Right atrium auricular region (tissue), 2 donors: ENCODE data around the gene MAPK4. TPM values are rescaled to one million over a fixed set of nuclear protein-coding genes. Genes with fewer than 3 reads are reported as not detected.
A peak's percentile ranks its signal among the peaks of the same experiment; 100 is the strongest.

ENCODE experiments used
- DNase-seq: peaks from one replicate; pipeline ENCODE4 v3.0.0-alpha.2; 2019; ENCODE audit warnings: low spot score
- H3K27ac ChIP-seq, 2 donors: fragments of 200-600 bp; sonication (generic); 1 replicate in 1 of 2; 2 replicates in 1 of 2; pipeline ENCODE4 v1.5.1; 2016 to 2019
- H3K27me3 ChIP-seq, 2 donors: fragments of 200-600 bp; sonication (generic); one replicate each; pipeline versions ENCODE4 v1.5.1 to v1.6.0; 2017 to 2019
- H3K36me3 ChIP-seq: fragments of 200-600 bp; sonication (generic); one replicate; pipeline ENCODE4 v1.5.1; 2016
- H3K4me1 ChIP-seq, 2 donors: fragments of 200-600 bp; sonication (generic); one replicate each; pipeline versions ENCODE4 v1.5.1 to v1.6.0; 2017 to 2019
- H3K4me3 ChIP-seq, 2 donors: fragments of 200-600 bp; sonication (generic); 1 replicate in 1 of 2; 2 replicates in 1 of 2; pipeline ENCODE4 v1.5.1; 2017 to 2019; ENCODE audit warnings: mild to moderate bottlenecking in 1 of 2, moderate library complexity in 1 of 2
- H3K9me3 ChIP-seq, 2 donors: fragments of 200-600 bp; sonication (generic); one replicate each; pipeline ENCODE4 v1.5.1; 2019
- CTCF ChIP-seq, 2 donors: fragments of 200-600 bp; sonication (generic); IDR thresholded peaks; one replicate each; pipeline ENCODE4 v1.5.1; 2019; ENCODE audit warnings: antibody characterized with exemption in 2 of 2
- total RNA-seq, 2 donors: library from RNA; depleted of rRNA; stranded (reverse); fragments of >200 nt; gene quantifications; one replicate each; pipeline ENCODE4 v1.1.0, GENCODE V29; 2016

Gene MAPK4
- total RNA-seq, 2 donors from 2014 or later, result 17.9 to 101 TPM

GRCh38 chr18:50644146-50644545 lies 84.3 kb downstream of the MAPK4 start:
- H3K36me3 ChIP-seq, result no peaks in the 10 kb centered on the region
- no peaks in the 10 kb centered on the region for H3K27me3 ChIP-seq
- H3K4me3 ChIP-seq, result no peak overlapping the region
- no peak for TF ChIP-seq CTCF (IDR thresholded peaks at IDR 0.05)
- H3K27ac ChIP-seq, result no peak overlapping the region
- peaks cover 0 to under 1% of the 10 kb centered on the region in 2 donors for H3K4me1 ChIP-seq
- H3K9me3 ChIP-seq, result no peaks in the 10 kb centered on the region
- DNase-seq, result no peak

DNA sequence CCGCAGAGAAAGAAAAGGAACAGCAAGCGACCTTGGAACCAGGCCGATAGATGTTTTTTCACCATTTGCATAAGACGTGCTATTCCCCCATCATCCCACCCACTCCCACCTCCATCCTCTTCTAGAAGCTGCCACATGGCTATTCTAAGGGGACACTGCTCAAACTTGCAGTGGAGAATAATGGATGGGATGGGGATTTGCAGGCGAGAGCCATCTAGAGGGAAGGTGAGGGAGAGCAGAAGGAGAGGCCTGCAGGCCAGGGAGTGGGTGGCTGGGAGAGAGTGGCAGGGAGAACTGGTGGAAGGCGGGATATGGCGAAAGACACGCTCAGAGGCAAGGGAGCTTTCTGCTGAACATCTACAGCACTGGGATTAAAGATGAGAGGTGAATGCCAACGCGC lies 84.9 kb downstream of the MAPK4 start:
- peak in 1 of 2 donors; percentile 49 for TF ChIP-seq CTCF (IDR thresholded peaks at IDR 0.05)
- no peaks in the 10 kb centered on the region for H3K9me3 ChIP-seq
- H3K27me3 ChIP-seq, result no peaks in the 10 kb centered on the region

DNA sequence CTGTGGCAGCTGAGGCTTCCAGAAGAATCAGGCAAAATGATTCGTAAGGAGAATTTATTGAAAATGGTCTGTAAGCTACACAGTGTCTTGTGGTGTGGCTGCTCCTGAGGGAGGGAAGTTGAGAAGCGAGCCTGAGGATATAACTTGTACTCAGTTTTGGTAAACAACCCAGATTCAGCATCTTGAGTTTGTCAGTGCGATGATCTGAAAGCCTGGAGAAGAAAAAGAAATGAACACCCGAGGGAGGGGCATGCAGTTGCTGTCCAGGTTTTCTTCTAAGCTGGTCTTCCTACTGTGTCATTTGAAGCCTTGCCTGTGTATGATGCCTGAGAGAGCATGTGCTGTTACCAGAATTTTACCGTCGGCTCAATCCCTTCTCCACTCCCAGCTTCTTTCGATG lies 87.3 kb downstream of the MAPK4 start:
- H3K4me3 ChIP-seq, result no peak overlapping the region
- no peaks in the 10 kb centered on the region for H3K27me3 ChIP-seq
- no peak for DNase-seq
- no peaks in the 10 kb centered on the region for H3K36me3 ChIP-seq
- TF ChIP-seq CTCF (IDR thresholded peaks at IDR 0.05), result no peak
- peaks cover 0 to 26% of the 10 kb centered on the region in 2 donors for H3K4me1 ChIP-seq
- H3K9me3 ChIP-seq, result no peaks in the 10 kb centered on the region
- H3K27ac ChIP-seq, result no peak overlapping the region

More for the DNA sequence above, 84.9 kb downstream of the MAPK4 start:
- no peak for DNase-seq
- no peaks in the 10 kb centered on the region for H3K36me3 ChIP-seq
- peaks cover 0 to 5% of the 10 kb centered on the region in 2 donors for H3K4me1 ChIP-seq
- H3K27ac ChIP-seq, result no peak overlapping the region
- no peak overlapping the region for H3K4me3 ChIP-seq

- no peak for DNase-seq
- Histone ChIP-seq H3K27ac (no peak overlapping the region), H3K4me1 (peaks cover 0 to 26% of the 10 kb centered on the region in 2 donors), H3K27me3 (no peaks in the 10 kb centered on the region), H3K36me3 (no peaks in the 10 kb centered on the region), H3K4me3 (no peak overlapping the region), H3K9me3 (no peaks in the 10 kb centered on the region)
- no peak for TF ChIP-seq CTCF (IDR thresholded peaks at IDR 0.05)
Observed at GRCh38 chr18:50647792-50648191, 87.9 kb downstream of the MAPK4 start.

DNA sequence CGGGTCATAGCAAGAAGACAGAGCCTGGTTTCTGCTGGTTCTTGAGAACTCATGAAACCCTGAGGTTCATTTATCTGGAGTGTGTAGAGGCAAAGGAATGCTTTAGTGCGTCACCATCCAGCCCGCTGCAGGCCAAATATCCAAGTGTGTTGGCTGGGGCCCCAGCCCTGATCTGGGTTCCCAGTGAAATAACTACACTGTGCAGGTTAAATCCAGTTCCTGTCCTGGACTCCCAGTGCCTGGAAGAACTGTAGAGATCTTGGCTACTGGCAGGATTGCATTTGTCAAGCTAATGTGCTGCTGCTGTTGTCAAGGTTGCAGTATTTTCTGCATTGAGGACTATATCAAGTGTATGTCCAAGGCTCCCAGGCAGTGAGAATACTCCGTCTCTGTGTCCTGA lies 89.9 kb downstream of the MAPK4 start:
- Histone ChIP-seq H3K27ac (peak overlapping the region; percentile 75 to 90), H3K9me3 (no peaks in the 10 kb centered on the region)

More for the DNA sequence above, 89.9 kb downstream of the MAPK4 start:
- DNase-seq, result peak; percentile 89
- Histone ChIP-seq H3K4me1 (peaks cover 0 to 41% of the 10 kb centered on the region in 2 donors), H3K36me3 (no peaks in the 10 kb centered on the region), H3K4me3 (no peak overlapping the region), H3K27me3 (no peaks in the 10 kb centered on the region)
- TF ChIP-seq CTCF (IDR thresholded peaks at IDR 0.05), result no peak
